ENCODE measurements around the gene FRMPD1.

- TF ChIP-seq CTCF (IDR thresholded peaks at IDR 0.05) (no peak), POLR2A (IDR thresholded peaks at IDR 0.05) (no peak)
Measured at GRCh38 chr9:37602817-37603216, 47.9 kb upstream of the FRMPD1 start.

All from ovary (tissue), 3 donors.